ENCODE results near the gene PTPN3. TPM values are rescaled to one million over a fixed set of nuclear protein-coding genes. Genes with fewer than 3 reads are reported as not detected.

Gene PTPN3
- total RNA-seq, 2 donors from 2014 or later: 23.6 to 26.7 TPM

DNA sequence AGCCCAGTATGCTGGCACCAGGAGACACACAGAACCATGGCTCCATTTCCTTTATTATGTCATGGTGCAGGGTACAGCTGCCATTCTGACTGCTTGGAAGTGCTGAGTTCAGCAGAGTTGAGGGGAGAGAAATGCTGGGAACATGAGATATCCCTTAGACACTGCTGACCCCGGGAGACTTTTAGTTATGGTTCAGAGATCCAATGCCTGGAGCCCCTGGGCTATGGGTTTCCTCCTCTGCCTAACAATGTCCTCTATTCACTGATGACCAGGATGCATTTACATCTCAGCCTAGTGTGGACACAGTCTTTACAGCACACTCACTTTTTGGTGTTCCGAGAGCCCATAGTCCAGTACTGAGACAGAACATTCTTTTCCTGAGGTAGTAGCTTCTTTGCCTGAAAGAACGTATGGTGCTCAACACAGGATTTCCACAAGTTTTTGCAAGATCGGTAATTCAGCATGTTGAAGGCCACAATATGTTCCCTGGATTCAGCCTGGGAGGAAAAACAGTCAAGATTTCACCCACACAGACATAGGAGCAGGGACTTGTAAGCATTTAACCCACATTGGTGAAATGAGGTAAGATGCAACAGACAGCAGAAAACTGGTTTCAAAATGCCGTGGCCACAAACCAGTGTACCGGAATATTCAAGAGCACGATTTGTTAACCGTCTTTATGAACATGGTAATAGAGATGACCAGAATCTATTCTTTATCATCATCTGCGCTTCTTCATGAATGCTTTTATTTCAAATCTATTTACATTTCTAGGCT, 71.3 kb downstream of the PTPN3 start:
- H3K36me3 ChIP-seq: peaks cover under 1% of the 10 kb centered on the region
- intact Hi-C loops (cut with DNase I): no loop called here
- TF ChIP-seq, protein P1, sequence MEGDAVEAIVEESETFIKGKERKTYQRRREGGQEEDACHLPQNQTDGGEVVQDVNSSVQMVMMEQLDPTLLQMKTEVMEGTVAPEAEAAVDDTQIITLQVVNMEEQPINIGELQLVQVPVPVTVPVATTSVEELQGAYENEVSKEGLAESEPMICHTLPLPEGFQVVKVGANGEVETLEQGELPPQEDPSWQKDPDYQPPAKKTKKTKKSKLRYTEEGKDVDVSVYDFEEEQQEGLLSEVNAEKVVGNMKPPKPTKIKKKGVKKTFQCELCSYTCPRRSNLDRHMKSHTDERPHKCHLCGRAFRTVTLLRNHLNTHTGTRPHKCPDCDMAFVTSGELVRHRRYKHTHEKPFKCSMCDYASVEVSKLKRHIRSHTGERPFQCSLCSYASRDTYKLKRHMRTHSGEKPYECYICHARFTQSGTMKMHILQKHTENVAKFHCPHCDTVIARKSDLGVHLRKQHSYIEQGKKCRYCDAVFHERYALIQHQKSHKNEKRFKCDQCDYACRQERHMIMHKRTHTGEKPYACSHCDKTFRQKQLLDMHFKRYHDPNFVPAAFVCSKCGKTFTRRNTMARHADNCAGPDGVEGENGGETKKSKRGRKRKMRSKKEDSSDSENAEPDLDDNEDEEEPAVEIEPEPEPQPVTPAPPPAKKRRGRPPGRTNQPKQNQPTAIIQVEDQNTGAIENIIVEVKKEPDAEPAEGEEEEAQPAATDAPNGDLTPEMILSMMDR (IDR thresholded peaks at IDR 0.05): no peak
- H3K27ac ChIP-seq: no peak overlapping the region
- no peaks in the 10 kb centered on the region for H3K9me3 ChIP-seq
- no peaks in the 10 kb centered on the region for H3K4me1 ChIP-seq
- no peak overlapping the region for H3K9ac ChIP-seq (ENCODE audit: low read depth in 2 of 2, low read length in 2 of 2)
- DNase-seq: no peak
- H3K4me3 ChIP-seq: no peak overlapping the region
- no peaks in the 10 kb centered on the region for H3K27me3 ChIP-seq

DNA sequence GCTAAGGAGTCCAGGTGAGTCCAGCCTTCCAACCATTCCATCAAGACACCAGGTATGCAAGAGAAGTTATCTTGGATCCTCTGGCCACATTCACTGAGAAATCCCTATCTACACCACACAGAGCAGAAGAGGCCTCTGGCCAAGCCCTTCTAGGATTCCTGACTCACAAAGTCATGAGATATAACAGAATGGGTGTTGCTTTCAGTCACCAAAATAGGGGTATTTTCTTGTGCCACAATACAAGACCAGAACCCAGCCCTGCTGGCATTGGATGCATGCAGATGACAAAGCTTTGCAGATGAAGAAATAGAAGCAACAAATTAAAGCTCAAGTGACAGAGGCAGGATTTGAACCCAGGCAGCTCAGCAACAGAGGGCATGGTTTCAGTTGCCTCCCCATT, 73.5 kb downstream of the PTPN3 start:
- intact Hi-C loops (cut with DNase I): no loop called here
- Histone ChIP-seq H3K36me3 (peaks cover 3% of the 10 kb centered on the region), H3K27ac (no peak overlapping the region), H3K4me1 (no peaks in the 10 kb centered on the region), H3K9ac (ENCODE audit: low read depth in 2 of 2, low read length in 2 of 2) (no peak overlapping the region), H3K27me3 (no peaks in the 10 kb centered on the region), H3K4me3 (no peak overlapping the region), H3K9me3 (no peaks in the 10 kb centered on the region)
- TF ChIP-seq, protein P1 (IDR thresholded peaks at IDR 0.05): no peak
- no peak for DNase-seq

DNA sequence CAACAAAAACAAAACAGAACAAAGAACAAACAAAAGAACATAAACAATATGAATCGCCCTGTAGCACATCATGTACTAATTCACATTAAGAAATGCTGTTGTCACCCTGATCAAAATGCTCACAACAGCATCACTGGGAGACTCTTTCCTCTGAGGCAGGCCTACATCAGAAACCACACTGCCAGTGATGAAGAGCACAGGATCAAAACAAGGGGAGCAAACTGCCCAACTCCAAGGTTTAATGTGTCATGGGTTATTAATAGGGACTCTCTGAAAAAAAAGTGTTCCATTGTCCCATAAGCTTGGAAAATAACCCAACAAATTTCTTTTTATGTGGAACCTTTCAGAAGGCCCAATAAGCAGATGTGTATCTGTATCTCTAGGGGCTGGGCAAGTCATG, 74.2 kb downstream of the PTPN3 start:
- no peak for DNase-seq
- H3K4me3 ChIP-seq: no peak overlapping the region
- no peaks in the 10 kb centered on the region for H3K4me1 ChIP-seq
- TF ChIP-seq, protein P1 (IDR thresholded peaks at IDR 0.05): no peak
- H3K27ac ChIP-seq: no peak overlapping the region
- H3K9me3 ChIP-seq: no peaks in the 10 kb centered on the region
- intact Hi-C loops (cut with DNase I): no loop called here
- peaks cover 3% of the 10 kb centered on the region for H3K36me3 ChIP-seq
- H3K9ac ChIP-seq (ENCODE audit: low read depth in 2 of 2, low read length in 2 of 2): no peak overlapping the region
- H3K27me3 ChIP-seq: no peaks in the 10 kb centered on the region

DNA sequence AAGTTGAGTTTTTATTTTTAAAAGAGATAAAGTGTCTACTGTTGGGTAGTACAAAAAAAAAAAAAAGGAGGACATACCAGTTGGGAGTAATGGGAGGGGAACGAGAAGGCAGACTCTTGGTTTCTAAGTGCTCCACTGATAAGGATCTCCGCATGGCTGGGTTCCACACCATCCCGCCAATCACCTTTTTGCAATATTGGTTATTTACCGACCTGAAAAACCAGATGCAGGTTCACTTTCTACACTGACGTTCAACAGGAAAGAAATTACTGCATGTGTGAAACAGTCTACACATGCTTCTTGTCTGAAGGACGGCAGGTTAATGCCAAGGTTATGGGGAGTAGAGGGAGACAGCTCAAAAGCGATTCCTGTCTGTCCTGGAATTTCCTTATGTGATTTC, 75.5 kb downstream of the PTPN3 start:
- H3K4me3 ChIP-seq: no peak overlapping the region
- H3K36me3 ChIP-seq: peaks cover 3% of the 10 kb centered on the region
- H3K27me3 ChIP-seq: no peaks in the 10 kb centered on the region
- TF ChIP-seq, protein P1 (IDR thresholded peaks at IDR 0.05): no peak
- no peak overlapping the region for H3K27ac ChIP-seq
- no peaks in the 10 kb centered on the region for H3K4me1 ChIP-seq
- no peaks in the 10 kb centered on the region for H3K9me3 ChIP-seq
- H3K9ac ChIP-seq (ENCODE audit: low read depth in 2 of 2, low read length in 2 of 2): no peak overlapping the region
- intact Hi-C loops (cut with DNase I): no loop called here
- no peak for DNase-seq

DNA sequence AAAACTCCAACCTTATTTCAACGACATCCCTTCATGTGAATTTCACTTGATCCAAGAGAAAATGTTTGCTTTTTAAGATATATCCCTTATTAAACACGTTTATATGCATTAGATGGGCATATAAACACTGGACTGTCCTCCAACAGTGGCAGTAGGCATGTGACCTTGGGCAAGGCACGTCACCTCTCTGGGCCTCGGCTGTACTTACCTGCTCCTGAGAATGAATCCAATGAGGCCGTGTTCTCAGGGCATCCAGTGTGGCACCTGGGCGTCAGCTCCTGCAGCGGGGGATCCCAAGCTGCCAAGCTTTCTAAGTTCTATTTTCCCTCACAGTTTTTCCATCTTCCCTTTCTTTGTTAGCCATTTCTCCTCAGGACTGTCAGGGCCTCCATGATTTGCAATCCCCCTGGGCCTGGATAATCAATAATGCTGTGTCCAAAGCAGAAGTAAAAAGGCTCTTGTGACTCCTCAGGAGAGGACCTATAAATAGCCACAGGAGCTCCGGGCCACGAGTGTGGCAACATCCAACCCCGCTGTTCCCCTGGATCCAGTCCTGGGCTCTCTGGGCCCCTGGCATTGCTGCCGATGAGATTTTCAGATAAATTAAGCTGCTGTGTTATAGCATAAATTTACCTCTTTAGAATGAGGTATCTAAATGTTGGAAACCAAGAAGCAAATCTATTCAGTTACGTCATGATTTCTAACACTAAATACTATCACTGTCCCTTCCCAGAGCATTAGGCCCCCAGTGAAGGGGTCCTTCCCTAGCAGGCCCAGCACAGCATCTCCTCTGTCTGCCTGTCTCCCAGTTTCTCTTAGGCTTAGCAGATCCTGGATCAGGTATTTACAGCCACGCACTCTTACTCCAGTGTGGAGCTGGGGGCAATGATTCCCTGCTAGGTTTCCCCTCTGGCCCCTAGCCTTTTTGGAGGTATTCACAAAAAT, 76.8 kb downstream of the PTPN3 start:
- TF ChIP-seq, protein P1 (IDR thresholded peaks at IDR 0.05): no peak
- intact Hi-C loops (cut with DNase I): no loop called here
- no peak for DNase-seq
- Histone ChIP-seq H3K9ac (ENCODE audit: low read depth in 2 of 2, low read length in 2 of 2) (no peak overlapping the region), H3K27ac (no peak overlapping the region), H3K36me3 (peaks cover 3% of the 10 kb centered on the region), H3K9me3 (no peaks in the 10 kb centered on the region), H3K27me3 (no peaks in the 10 kb centered on the region), H3K4me1 (no peaks in the 10 kb centered on the region), H3K4me3 (no peak overlapping the region)

Data from colonic mucosa (tissue), 4 donors.